DND-41 (cell line): ENCODE results near the gene PDXK.

Experiments used
- EZH2 ChIP-seq: IDR thresholded peaks from 3 replicates; pipeline ENCODE4 v1.6.1; 2012; ENCODE audit warnings: borderline replicate concordance, low read depth, mild to moderate bottlenecking, moderate library complexity, low read length, inconsistent platforms; ENCODE audit not compliant: severe bottlenecking
- TF ChIP-seq, protein P1 (sequence below): IDR thresholded peaks from 2 replicates; pipeline ENCODE4 v1.5.1; 2012; ENCODE audit warnings: borderline replicate concordance, low read length, moderate library complexity, mild to moderate bottlenecking; ENCODE audit not compliant: poor library complexity, severe bottlenecking; ENCODE audit errors: extremely low read depth

DNA sequence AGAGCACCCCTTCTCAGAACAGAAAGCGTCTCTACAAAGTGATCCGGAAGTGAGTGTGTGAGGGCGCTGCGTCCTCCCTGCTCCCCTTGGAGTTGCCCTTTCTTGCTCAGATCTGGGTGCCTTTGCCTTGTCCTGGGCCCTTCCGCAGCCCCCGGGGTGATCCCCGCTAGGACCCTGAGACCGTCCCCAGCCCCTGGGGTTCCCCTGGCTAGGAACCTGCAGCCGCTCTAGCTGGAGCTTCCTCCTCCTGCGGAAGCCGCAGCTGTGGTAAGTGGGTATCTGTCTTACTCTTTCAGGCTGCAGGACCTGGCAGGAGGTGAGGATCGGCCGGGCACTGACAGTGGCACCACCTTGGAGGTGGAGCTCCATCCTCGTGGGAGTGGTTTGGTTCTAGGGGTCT is 81.6 kb downstream of the PDXK start:
- TF ChIP-seq, protein P1, sequence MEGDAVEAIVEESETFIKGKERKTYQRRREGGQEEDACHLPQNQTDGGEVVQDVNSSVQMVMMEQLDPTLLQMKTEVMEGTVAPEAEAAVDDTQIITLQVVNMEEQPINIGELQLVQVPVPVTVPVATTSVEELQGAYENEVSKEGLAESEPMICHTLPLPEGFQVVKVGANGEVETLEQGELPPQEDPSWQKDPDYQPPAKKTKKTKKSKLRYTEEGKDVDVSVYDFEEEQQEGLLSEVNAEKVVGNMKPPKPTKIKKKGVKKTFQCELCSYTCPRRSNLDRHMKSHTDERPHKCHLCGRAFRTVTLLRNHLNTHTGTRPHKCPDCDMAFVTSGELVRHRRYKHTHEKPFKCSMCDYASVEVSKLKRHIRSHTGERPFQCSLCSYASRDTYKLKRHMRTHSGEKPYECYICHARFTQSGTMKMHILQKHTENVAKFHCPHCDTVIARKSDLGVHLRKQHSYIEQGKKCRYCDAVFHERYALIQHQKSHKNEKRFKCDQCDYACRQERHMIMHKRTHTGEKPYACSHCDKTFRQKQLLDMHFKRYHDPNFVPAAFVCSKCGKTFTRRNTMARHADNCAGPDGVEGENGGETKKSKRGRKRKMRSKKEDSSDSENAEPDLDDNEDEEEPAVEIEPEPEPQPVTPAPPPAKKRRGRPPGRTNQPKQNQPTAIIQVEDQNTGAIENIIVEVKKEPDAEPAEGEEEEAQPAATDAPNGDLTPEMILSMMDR = no peak
- TF ChIP-seq EZH2 = no peak
